ENCODE results near the gene EMSY. TPM values are rescaled to one million over a fixed set of nuclear protein-coding genes. Genes with fewer than 3 reads are reported as not detected.

EMSY gene
- total RNA-seq, 1 experiment from 2014 or later, result 52.4 TPM

GRCh38 chr11:76602431-76602861 lies 157.6 kb downstream of the EMSY start:
- intact Hi-C loops (cut with micrococcal nuclease; ENCODE audit: unreplicated experiment), result no loop called here
- BruUV-seq (replicated peaks), result no TSS peak
- H3K4me1 ChIP-seq (ENCODE audit: insufficient read depth, low read length, poor library complexity, severe bottlenecking), result no peaks in the 10 kb centered on the region
- H3K4me3 ChIP-seq (ENCODE audit: low read depth, low read length, poor library complexity, severe bottlenecking), result no peak overlapping the region
- no peak for DNase-seq (ENCODE audit: low spot score)
- no peaks in the 10 kb centered on the region for H3K36me3 ChIP-seq (ENCODE audit: insufficient read depth, low read length, poor library complexity, severe bottlenecking)
- H3K9me3 ChIP-seq (ENCODE audit: low read depth, low read length, poor library complexity, severe bottlenecking), result no peaks in the 10 kb centered on the region
- CTCF ChIA-PET, result no interaction called here
- POLR2A ChIA-PET (ENCODE audit: low non-redundant PET), result no interaction called here
- H3K27ac ChIP-seq (ENCODE audit: low read depth, low read length, poor library complexity, severe bottlenecking), result no peak overlapping the region
- TF ChIP-seq CTCF (conservative IDR thresholded peaks at IDR 0.05; ENCODE audit: low read depth, low read length) (no peak), EZH2 (IDR thresholded peaks at IDR 0.05; ENCODE audit: borderline replicate concordance, low read depth, low read length, poor library complexity, severe bottlenecking) (no peak)
- no peaks in the 10 kb centered on the region for H3K27me3 ChIP-seq (replicated peaks; ENCODE audit: insufficient read depth, low read depth, low read length, poor library complexity)

Other genes starting within 250 kb of the EMSY start
- 0.94 and 1.2 TPM in 2 replicates for gene WNT11, start 238.5 kb upstream of the EMSY start, total RNA-seq (2021)
- 53.1 and 55.3 TPM in 2 replicates for gene THAP12, start 63.9 kb upstream of the EMSY start, total RNA-seq (2021)
- gene GVQW3, start 63.7 kb upstream of the EMSY start, total RNA-seq (2021), result 6.2 and 9.9 TPM in 2 replicates
- gene LRRC32, start 225.7 kb downstream of the EMSY start, total RNA-seq (2021), result not detected in 2 replicates